ENCODE results near the gene CNNM1. TPM values are rescaled to one million over a fixed set of nuclear protein-coding genes. Genes with fewer than 3 reads are reported as not detected.

Gene CNNM1
- total RNA-seq, 1 experiment from 2014 or later, result not detected

DNA sequence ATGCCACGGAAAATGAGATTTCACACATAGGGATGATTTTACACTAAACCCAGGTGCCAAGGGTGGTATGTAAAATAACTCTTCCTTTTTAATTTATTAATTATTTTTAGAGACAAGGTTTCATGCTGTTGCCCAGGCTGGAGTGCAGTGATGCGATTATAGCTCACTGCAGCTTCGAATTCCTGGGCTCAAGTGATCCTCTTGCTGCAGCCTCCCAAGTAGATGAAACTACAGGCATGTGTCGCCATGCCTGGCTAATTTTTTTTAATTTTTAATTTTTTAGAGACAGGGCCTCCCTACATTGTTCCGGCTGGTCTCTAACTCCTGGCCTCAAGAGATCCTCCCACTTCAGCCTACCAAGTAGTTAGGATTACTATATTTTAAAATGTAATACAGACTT lies 2.3 kb upstream of the CNNM1 start:
- POLR2A ChIA-PET (ENCODE audit: unreplicated experiment), result no interaction called here
- no TSS peak for BruUV-seq (replicated peaks)

DNA sequence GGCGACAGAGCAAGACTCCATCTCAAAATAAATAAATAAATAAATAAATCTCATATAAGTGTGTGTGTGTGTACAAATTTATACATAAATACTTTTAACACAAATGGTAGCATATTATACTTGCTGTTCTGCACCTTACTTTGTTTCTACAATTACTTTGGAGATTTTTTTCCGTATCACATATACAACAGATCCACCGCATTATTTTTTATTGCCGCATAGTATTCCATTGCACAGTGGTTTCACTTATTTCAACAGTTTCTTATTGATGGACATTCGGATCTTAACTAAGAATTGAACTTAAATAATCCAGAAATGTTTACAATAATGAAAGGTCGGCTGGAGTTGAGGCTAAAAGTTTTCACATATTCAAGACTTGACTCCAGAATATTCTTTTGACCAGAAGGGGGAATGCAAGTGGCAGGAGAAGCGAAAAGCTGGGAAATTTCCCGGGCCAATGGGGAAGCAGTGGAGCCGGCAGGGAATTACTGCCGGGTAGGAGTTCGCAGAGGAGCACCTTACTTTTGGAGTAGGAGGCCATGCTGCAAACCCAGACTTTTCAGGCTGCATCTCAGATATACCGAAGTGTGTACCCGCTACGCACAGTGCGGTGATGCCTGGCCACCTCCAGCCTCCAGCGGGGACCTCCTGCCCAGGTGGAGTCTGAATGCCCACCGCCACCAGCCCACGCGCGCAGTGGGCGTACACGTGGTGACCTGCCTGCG lies 415 bp upstream of the CNNM1 start:
- no peak overlapping the region for H2AFZ ChIP-seq
- H3K27ac ChIP-seq, result no peak overlapping the region
- TF ChIP-seq, protein P1, sequence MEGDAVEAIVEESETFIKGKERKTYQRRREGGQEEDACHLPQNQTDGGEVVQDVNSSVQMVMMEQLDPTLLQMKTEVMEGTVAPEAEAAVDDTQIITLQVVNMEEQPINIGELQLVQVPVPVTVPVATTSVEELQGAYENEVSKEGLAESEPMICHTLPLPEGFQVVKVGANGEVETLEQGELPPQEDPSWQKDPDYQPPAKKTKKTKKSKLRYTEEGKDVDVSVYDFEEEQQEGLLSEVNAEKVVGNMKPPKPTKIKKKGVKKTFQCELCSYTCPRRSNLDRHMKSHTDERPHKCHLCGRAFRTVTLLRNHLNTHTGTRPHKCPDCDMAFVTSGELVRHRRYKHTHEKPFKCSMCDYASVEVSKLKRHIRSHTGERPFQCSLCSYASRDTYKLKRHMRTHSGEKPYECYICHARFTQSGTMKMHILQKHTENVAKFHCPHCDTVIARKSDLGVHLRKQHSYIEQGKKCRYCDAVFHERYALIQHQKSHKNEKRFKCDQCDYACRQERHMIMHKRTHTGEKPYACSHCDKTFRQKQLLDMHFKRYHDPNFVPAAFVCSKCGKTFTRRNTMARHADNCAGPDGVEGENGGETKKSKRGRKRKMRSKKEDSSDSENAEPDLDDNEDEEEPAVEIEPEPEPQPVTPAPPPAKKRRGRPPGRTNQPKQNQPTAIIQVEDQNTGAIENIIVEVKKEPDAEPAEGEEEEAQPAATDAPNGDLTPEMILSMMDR (conservative IDR thresholded peaks at IDR 0.05), result no peak
- no peak for TF ChIP-seq EZH2 (IDR thresholded peaks at IDR 0.05; ENCODE audit: low read depth)
- ChIA-PET CTCF (no interaction called here), POLR2A (ENCODE audit: unreplicated experiment) (no interaction called here)
- peaks cover 5% of the 10 kb centered on the region; the same call in 1 of the 2 replicates for H3K27me3 ChIP-seq (ENCODE audit: insufficient read depth, low read depth)
- no peaks in the 10 kb centered on the region for H3K79me2 ChIP-seq (ENCODE audit: low read depth)
- H3K36me3 ChIP-seq (ENCODE audit: low read depth), result no peaks in the 10 kb centered on the region
- no peaks in the 10 kb centered on the region for H3K9me3 ChIP-seq (ENCODE audit: insufficient read depth, low read depth)
- intact Hi-C loops (cut with micrococcal nuclease; ENCODE audit: unreplicated experiment), result no loop called here
- no peaks in the 10 kb centered on the region; the same call in 1 of the 2 replicates for H3K9me2 ChIP-seq (ENCODE audit: insufficient read depth)
- H3K4me2 ChIP-seq, result no peak overlapping the region
- no peaks in the 10 kb centered on the region for H4K20me1 ChIP-seq (ENCODE audit: insufficient read depth)
- no peaks in the 10 kb centered on the region for H3F3A ChIP-seq (ENCODE audit: insufficient read depth, low read depth)
- H3K4me3 ChIP-seq, result no peak overlapping the region
- no peaks in the 10 kb centered on the region for H3K4me1 ChIP-seq (replicated peaks; ENCODE audit: insufficient read depth)
- no TSS peak for BruUV-seq (replicated peaks)
- DNase-seq, result no peak

More for the DNA sequence above, 2.3 kb upstream of the CNNM1 start:
- Histone ChIP-seq H3K4me1 (replicated peaks; ENCODE audit: insufficient read depth) (no peaks in the 10 kb centered on the region), H3K27me3 (ENCODE audit: insufficient read depth, low read depth) (peaks cover 5% of the 10 kb centered on the region), H3K27ac (no peak overlapping the region), H3K9me2 (ENCODE audit: insufficient read depth) (no peaks in the 10 kb centered on the region; the same call in 1 of the 2 replicates), H3K9me3 (ENCODE audit: insufficient read depth, low read depth) (no peaks in the 10 kb centered on the region), H2AFZ (no peak overlapping the region), H3F3A (ENCODE audit: insufficient read depth, low read depth) (no peaks in the 10 kb centered on the region), H4K20me1 (ENCODE audit: insufficient read depth) (no peaks in the 10 kb centered on the region), H3K79me2 (ENCODE audit: low read depth) (no peaks in the 10 kb centered on the region), H3K36me3 (ENCODE audit: low read depth) (no peaks in the 10 kb centered on the region), H3K4me3 (no peak overlapping the region), H3K4me2 (no peak overlapping the region)
- TF ChIP-seq EZH2 (IDR thresholded peaks at IDR 0.05; ENCODE audit: low read depth), result no peak
- TF ChIP-seq, protein P1 (conservative IDR thresholded peaks at IDR 0.05), result no peak
- CTCF ChIA-PET, result no interaction called here
- intact Hi-C loops (cut with micrococcal nuclease; ENCODE audit: unreplicated experiment), result no loop called here
- DNase-seq, result no peak

DNA sequence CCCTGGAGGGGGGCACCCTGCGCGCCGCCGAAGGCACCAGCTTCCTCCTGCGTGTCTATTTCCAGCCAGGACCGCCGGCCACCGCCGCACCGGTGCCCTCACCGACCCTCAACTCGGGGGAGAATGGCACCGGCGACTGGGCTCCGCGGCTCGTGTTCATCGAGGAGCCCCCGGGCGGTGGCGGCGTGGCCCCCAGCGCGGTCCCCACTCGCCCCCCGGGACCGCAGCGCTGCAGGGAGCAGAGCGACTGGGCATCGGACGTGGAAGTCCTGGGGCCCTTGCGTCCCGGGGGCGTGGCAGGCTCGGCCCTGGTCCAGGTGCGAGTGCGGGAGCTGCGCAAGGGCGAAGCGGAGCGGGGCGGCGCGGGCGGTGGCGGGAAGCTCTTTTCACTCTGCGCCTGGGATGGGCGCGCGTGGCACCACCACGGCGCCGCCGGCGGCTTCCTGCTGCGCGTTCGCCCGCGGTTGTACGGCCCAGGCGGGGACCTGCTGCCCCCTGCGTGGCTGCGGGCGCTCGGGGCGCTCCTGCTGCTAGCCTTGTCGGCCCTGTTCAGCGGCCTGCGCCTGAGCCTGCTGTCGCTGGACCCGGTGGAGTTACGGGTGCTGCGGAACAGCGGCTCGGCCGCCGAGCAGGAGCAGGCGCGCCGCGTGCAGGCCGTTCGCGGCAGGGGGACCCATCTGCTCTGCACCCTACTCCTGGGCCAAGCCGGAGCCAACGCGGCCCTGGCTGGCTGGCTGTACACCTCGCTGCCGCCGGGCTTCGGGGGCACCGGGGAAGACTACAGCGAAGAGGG lies 594 bp downstream of the CNNM1 start:
- no peaks in the 10 kb centered on the region for H3K9me2 ChIP-seq (ENCODE audit: insufficient read depth)
- H3K4me2 ChIP-seq, result no peak overlapping the region
- H3K36me3 ChIP-seq (ENCODE audit: low read depth), result no peaks in the 10 kb centered on the region
- no peaks in the 10 kb centered on the region for H3K9me3 ChIP-seq (ENCODE audit: insufficient read depth, low read depth)
- H4K20me1 ChIP-seq (ENCODE audit: insufficient read depth), result no peaks in the 10 kb centered on the region
- TF ChIP-seq EZH2 (IDR thresholded peaks at IDR 0.05; ENCODE audit: low read depth), result no peak
- TF ChIP-seq, protein P1 (conservative IDR thresholded peaks at IDR 0.05), result no peak
- no peak overlapping the region for H3K27ac ChIP-seq
- H3F3A ChIP-seq (ENCODE audit: insufficient read depth, low read depth), result no peaks in the 10 kb centered on the region
- H3K79me2 ChIP-seq (ENCODE audit: low read depth), result no peaks in the 10 kb centered on the region
- no peak overlapping the region for H3K4me3 ChIP-seq
- no TSS peak for BruUV-seq (replicated peaks)
- no peaks in the 10 kb centered on the region for H3K4me1 ChIP-seq (replicated peaks; ENCODE audit: insufficient read depth)
- DNase-seq, result no peak
- intact Hi-C loops (cut with micrococcal nuclease; ENCODE audit: unreplicated experiment), result no loop called here
- ChIA-PET POLR2A (ENCODE audit: unreplicated experiment) (no interaction called here), CTCF (no interaction called here)
- peaks cover 5% of the 10 kb centered on the region; the same call in 1 of the 2 replicates for H3K27me3 ChIP-seq (ENCODE audit: insufficient read depth, low read depth)
- no peak overlapping the region for H2AFZ ChIP-seq
